Hepatocyte (in vitro differentiated cells): ENCODE data around the gene ALG12.

ENCODE experiments used
- EZH2 ChIP-seq: fragments of 200-600 bp; sonication (generic); IDR thresholded peaks from 2 replicates; pipeline ENCODE4 v1.6.1; 2016; ENCODE audit warnings: antibody characterized with exemption, mild to moderate bottlenecking, borderline replicate concordance
- TF ChIP-seq, protein P1 (sequence below): fragments of 200-600 bp; sonication (generic); IDR thresholded peaks from 2 replicates; pipeline ENCODE4 v1.5.1; 2016; ENCODE audit warnings: antibody characterized with exemption, mild to moderate bottlenecking; ENCODE audit not compliant: poor library complexity

DNA sequence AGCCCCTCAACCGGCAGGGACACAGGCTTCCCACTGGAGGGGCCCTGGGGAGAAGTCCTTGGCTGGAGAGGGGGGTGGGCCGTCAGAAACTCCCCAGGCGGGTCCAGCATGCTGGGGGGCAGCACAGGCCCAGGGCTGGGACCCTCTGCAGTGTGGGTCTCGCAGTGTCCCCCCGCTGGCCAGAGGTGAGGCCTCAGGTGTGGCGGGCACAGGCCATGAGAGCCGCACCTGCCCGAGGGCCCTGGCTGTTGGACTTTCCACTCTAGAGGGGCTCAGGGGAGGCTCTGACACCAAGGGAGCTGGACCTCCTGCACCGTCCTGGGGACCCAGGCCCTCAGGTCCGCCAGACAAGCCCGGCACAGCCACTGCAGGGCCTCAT, 31.7 kb upstream of the ALG12 start:
- TF ChIP-seq, protein P1, sequence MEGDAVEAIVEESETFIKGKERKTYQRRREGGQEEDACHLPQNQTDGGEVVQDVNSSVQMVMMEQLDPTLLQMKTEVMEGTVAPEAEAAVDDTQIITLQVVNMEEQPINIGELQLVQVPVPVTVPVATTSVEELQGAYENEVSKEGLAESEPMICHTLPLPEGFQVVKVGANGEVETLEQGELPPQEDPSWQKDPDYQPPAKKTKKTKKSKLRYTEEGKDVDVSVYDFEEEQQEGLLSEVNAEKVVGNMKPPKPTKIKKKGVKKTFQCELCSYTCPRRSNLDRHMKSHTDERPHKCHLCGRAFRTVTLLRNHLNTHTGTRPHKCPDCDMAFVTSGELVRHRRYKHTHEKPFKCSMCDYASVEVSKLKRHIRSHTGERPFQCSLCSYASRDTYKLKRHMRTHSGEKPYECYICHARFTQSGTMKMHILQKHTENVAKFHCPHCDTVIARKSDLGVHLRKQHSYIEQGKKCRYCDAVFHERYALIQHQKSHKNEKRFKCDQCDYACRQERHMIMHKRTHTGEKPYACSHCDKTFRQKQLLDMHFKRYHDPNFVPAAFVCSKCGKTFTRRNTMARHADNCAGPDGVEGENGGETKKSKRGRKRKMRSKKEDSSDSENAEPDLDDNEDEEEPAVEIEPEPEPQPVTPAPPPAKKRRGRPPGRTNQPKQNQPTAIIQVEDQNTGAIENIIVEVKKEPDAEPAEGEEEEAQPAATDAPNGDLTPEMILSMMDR, result no peak
- TF ChIP-seq EZH2, result no peak
